NB4 (cell line): ENCODE data around the gene PDE7B.

Source experiments
- CTCF ChIP-seq: IDR thresholded peaks from one replicate; pipeline ENCODE4 v1.5.1; 2012; ENCODE audit warnings: low read depth, low read length
- POLR2A ChIP-seq: IDR thresholded peaks from 2 replicates; pipeline ENCODE4 v1.6.1; 2011; ENCODE audit warnings: mild to moderate bottlenecking; ENCODE audit not compliant: insufficient read length; ENCODE audit errors: extremely low read depth

- no peak for TF ChIP-seq CTCF
- no peak for TF ChIP-seq POLR2A
Measured at GRCh38 chr6:136059308-136059707, 207.8 kb downstream of the PDE7B start.
